ENCODE data around the gene CCDC191.

Gene CCDC191

DNA sequence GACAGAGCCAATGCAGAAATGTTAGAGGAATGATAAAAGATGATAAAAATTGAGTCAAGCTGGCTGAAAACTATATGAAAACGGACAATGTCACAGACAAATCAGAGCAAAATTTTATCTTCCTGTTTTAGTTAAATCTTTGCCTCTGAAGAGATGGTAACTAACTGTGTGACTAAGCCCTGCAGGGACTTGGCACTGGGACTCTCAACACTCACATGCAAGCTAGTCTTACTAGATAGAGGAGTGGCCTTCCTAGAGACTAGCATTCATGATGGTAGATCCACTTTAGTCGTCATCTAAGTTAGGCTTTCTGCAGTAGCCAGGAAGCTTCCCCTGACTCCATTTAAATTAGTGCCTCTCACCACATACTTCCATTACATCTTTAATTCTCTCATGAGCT, 4.1 kb downstream of the CCDC191 start:
- DNase-seq: no peak

- no peak for DNase-seq
Observed at GRCh38 chr3:114043205-114043604, 13.1 kb downstream of the CCDC191 start.

DNA sequence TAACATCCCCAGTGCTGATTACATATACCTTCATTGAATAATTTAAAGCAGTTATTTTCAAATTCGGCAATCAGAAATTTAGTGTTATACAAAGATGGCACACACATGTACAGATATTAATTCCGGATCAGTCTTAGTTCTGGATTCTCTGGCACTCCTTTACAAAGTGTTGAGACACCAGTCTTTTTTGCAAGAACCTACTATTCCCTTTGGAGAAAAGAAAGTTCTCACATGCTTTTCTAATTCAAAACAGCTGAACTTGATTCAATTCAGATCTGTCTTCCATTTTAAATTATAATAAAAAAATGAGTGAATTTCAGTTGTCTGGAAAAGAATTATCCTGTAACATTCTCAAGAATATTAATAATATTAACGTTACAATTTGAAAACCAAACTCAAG, 20.4 kb downstream of the CCDC191 start:
- no peak for DNase-seq

DNA sequence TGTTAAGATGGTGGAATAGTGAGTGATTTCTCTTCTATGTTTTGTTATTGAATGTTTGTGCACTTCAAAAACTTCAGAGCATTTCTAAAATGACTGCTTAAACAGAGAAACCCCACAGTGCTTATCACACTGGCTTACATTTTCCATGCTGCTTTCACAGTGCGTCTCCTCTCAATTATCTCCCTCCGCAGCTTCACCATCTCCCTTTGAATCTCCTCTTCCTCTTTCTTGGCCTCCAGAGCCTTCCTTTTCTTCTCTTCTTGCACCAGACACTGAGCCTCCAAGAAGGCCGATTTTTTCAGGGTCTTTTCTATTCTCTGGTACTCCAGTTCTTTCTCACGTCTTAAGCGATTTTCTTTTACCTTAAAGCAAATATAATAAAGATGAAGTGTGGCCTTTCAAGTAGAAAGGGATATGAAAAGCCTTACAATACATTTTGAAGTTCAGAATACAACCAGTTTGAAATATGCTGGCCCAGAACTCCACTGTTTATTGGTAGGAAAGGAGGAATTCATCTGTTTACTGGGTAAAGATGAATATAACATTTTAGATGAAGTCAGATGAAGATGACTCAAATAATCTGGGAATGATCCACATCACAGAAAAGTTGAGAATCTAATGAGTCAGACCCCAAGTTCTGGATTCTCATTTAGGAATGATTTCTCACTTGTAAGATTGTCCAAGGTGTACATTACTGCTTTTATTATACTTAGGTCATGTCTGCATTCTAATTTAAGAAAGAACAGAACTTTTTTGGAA, 21.4 kb downstream of the CCDC191 start:
- DNase-seq: no peak

DNA sequence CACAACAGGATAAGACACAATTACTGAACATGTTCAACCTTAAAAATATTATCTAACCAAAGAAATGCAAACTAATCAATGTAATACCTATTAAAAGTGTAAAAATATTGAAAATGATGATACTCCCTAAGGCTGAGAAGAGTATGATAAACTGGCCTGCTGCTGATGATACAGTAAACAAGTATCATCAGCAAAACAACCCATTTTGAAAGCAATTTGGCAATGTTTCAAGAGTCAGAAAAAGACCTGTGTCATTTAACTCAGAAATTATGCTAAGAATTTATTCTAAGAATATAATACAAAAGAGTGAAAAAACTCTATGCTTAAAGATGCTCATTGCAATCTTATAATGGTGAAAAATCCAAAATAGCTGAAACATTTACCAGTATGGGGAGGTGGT, 22.1 kb downstream of the CCDC191 start:
- DNase-seq: no peak

- DNase-seq: peak; percentile 75
Observed at GRCh38 chr3:114033721-114034120, 22.6 kb downstream of the CCDC191 start.

DNA sequence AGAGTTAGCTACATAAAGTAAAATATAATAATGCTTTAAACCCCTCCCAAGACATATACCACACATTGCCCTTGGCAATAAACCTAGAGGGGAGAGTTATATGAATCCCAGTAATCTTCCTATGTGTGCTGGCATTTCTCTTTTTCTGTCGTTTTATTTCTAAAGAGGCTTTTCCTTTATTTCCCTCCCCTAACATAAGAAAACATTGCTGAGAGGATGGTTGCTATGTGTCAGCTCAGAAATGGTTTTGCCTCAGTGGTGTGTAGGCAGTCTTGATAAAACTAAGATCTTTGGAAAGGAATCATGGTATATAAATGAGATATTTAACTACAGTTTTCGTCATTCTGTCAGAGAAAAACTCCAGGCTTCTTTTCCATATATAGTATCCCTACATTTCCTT, 30.0 kb downstream of the CCDC191 start:
- DNase-seq: no peak

GRCh38 chr3:114025451-114025850, 30.9 kb downstream of the CCDC191 start:
- DNase-seq: no peak

DNA sequence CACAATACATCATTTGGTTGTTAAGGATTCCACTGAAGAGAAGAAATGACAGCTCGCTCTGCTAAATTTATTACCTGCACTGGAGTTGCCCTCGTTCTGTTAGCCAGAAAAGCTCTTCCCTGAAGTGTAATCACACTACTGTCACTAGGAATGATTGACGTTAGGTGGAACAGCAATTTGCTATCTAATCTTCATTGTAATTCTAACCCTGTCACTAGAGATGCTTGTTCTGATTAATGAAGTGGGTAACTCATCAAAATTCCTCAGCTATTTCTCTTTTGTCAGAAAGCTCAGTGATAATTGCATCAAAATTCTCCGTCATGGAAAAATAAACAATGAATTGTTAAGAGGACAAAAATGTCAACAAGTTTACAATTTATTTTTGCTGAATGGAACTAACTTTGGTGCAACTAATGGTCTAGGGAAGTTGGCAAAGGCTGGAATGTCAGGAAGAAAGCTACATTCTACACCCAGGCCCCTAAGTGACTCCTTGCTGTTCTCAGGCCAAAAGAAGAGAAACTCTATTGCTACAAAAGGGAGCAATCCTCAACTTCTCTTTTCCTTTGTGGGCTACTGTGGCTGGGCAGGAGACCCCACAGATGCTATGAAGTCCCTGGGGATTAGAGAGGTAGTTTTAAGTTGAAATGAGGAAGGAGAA, 34.1 kb downstream of the CCDC191 start:
- DNase-seq: no peak

- DNase-seq: no peak
Observed at GRCh38 chr3:114020907-114021306, 35.4 kb downstream of the CCDC191 start.

- no peak for DNase-seq
Observed at GRCh38 chr3:114019486-114019885, 36.8 kb downstream of the CCDC191 start.

DNA sequence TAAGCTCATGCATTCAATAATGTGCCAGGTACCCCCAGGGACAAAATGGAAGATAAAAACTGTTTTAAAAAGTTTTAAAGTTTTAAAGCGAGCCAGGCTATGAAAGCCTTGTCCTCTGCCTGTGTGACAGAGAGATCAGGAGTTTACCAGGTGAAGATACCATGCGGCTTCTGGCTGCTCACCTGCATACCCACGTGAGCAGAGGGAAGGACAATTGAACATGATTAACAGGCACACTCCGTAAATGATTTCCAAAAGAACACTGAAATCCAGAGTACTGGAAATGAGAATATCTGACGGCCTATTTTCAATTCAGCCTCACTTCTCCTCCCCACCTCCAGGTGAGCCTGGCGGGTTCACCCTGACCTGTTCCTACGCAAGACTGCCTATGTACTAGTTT, 42.1 kb downstream of the CCDC191 start:
- DNase-seq: no peak

DNA sequence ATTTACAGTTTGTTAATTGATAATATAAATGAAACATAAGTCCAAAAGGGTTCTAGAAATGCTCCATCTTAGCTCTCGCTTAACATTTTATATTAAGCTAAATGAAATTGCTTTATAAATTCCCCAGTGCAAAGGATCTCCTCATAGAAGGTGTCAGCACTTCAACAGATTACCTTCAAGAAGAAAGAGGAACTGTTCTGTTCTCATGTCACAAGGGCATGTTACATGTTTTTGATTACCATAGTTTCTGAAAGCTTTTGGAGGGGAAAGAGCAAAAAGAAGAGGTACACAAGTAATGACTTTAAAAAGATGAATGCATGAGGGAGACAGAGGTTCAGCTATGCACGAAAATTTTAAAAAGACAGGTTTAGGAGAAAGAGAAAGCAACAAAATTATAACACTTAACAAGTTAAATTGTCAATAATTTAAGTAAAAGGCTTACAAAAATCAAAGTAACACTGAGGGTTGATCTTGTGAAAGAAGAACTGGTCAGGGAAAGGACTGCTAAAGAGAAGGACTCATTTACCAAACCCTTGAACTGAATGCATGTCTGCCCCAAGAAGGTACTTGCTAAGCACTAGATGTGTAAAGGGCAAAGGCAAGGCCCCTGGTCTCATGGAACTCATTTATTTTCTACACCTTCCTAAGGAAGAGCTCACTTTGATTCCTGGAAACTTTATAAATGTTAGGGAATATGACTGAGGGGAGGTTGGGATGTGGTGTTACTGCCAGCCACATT, 45.1 kb downstream of the CCDC191 start:
- no peak for DNase-seq

GRCh38 chr3:114005481-114005880, 50.8 kb downstream of the CCDC191 start:
- no peak for DNase-seq

DNA sequence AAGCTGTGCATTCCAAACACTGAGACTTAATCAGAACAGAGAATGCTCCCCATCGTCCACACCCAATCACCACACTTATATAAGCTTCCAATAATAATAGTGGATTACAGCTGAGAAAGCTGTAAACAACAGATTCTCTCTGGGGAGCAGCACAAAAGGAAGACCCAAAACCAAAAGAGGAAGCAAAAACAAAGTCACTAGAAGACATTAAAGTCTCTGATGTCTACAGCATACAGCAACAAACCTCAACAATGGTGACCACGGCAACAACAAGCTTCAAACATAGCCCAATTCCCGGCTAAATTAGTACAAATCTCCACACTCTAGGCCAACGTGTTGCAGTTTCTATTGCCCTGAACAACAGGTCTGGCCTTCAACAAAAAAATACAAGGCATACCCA, 70.8 kb downstream of the CCDC191 start:
- DNase-seq: no peak

DNA sequence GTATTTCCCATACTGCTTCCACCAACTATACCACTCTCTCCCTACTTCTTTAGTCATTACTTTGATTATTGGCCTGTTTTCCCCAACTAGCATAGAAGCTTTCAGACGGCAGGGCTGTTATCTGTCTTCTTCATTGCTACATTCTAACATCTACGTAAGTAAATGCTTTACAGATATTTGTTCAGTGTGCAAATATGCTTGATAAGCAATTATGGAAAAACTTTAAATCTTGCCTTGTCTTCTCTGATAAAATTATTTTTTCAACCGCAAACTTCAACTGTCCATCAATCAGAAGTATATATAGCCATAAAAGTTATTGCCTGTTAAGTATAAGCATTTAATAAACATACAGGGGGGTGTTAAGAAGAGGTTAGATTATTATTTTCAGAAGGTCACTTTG, 72.8 kb downstream of the CCDC191 start:
- no peak for DNase-seq

GRCh38 chr3:113981803-113982202, 74.5 kb downstream of the CCDC191 start:
- no peak for DNase-seq

DNA sequence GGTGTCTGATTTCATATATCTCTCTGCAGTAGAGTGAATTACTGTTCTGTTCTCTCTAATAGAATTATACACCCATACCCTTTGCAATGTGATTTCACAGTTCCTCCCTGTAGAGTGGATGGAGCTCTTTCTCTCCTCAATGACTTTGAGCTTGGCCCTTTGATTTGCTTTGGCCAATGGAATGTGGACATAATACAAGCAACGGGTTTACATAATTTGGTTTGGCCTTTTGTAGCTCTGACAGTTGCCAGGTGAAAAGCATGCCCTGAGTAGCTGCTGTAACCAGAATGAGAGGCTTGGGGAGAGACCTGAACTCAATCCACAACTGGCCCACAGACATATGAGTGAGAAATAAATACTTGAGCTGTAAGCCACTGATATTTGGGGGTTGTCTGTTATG, 76.4 kb downstream of the CCDC191 start:
- no peak for DNase-seq

- no peak for DNase-seq
Observed at GRCh38 chr3:113977822-113978221, 78.5 kb downstream of the CCDC191 start.

DNA sequence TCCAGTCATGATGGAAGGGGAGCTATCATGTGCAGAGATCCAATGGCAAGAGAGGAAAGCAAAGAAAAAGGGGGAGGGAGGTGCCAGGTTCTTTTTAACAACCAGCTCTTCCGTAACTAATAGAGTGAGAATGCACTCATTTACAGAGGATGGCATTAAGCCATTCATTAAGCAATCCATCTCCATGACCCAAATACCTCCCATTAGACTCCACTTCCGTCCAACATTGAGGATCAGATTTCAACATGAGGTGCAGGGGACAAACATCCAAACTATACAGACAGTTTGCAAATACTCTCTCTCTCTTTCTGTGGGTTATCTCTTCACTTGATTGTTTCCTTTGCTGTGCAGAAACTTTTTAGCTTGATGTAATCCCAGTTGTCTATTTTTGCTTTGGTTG, 87.3 kb downstream of the CCDC191 start:
- DNase-seq: no peak

DNA sequence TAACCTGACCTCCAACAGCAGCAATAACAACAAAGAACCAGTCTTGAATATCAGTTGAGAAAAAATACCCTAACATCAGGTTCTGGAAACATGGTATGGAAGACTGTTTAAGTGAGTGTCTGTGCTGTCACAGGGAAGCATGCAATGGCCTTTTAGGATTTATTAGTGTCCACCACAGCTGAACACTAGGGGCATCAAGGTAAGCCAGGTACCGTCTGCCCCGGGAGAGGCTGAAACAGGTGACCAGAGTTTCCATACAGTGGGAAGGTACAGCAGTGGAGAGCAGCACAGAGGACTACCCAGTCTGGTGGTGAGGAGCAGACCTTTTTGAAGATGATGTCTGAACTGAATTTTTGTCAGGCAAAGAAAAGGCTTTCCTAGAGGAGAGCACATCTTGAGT, 90.2 kb downstream of the CCDC191 start:
- DNase-seq: no peak

GRCh38 chr3:113963879-113964278, 92.4 kb downstream of the CCDC191 start:
- no peak for DNase-seq

GRCh38 chr3:113954091-113954685, 102.1 kb downstream of the CCDC191 start:
- no peak for DNase-seq

- DNase-seq: no peak
Observed at GRCh38 chr3:113953677-113954076, 102.6 kb downstream of the CCDC191 start.

Data from NCI-H524 treated with DMSO at 0.1 percent for 48 hours (cell line).